ENCODE measurements around the gene TRMT44. TPM values are rescaled to one million over a fixed set of nuclear protein-coding genes. Genes with fewer than 3 reads are reported as not detected.

TRMT44 gene
- total RNA-seq, 1 experiment from 2014 or later, result 15.3 TPM

- intact Hi-C loops (cut with micrococcal nuclease), result no loop called here
- ChIA-PET POLR2A (ENCODE audit: unreplicated experiment) (no interaction called here), CTCF (no interaction called here)
- no TSS peak for BruUV-seq (replicated peaks)
- H3K4me1 ChIP-seq (ENCODE audit: insufficient read depth, low read length), result peaks cover 23% of the 10 kb centered on the region
- no peak overlapping the region for H3K27ac ChIP-seq (ENCODE audit: low read length)
- peak overlapping the region; percentile 84; the same call in 1 of the 2 replicates for H3K9ac ChIP-seq (ENCODE audit: low read length)
- H3K27me3 ChIP-seq (ENCODE audit: low read length), result no peaks in the 10 kb centered on the region
- no peaks in the 10 kb centered on the region for H3K9me3 ChIP-seq (ENCODE audit: low read length)
- H3K4me3 ChIP-seq (ENCODE audit: low read length), result peak overlapping the region; percentile 100
- no peak for ATAC-seq
- no peak overlapping the region for H2AFZ ChIP-seq (ENCODE audit: low read length)
- TF ChIP-seq EZH2 (IDR thresholded peaks at IDR 0.05; ENCODE audit: low read length, unreplicated experiment), result no peak
- TF ChIP-seq, protein P1, sequence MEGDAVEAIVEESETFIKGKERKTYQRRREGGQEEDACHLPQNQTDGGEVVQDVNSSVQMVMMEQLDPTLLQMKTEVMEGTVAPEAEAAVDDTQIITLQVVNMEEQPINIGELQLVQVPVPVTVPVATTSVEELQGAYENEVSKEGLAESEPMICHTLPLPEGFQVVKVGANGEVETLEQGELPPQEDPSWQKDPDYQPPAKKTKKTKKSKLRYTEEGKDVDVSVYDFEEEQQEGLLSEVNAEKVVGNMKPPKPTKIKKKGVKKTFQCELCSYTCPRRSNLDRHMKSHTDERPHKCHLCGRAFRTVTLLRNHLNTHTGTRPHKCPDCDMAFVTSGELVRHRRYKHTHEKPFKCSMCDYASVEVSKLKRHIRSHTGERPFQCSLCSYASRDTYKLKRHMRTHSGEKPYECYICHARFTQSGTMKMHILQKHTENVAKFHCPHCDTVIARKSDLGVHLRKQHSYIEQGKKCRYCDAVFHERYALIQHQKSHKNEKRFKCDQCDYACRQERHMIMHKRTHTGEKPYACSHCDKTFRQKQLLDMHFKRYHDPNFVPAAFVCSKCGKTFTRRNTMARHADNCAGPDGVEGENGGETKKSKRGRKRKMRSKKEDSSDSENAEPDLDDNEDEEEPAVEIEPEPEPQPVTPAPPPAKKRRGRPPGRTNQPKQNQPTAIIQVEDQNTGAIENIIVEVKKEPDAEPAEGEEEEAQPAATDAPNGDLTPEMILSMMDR (conservative IDR thresholded peaks at IDR 0.05; ENCODE audit: low read depth, low read length), result no peak
- no peaks in the 10 kb centered on the region for H3K9me2 ChIP-seq (replicated peaks; ENCODE audit: low read length)
- H3K79me2 ChIP-seq (ENCODE audit: low read length), result peaks cover 72% of the 10 kb centered on the region
- no peak for DNase-seq
- H4K20me1 ChIP-seq (ENCODE audit: low read length), result peaks cover 11% of the 10 kb centered on the region; the same call in 1 of the 2 replicates
- no peaks in the 10 kb centered on the region for H3K36me3 ChIP-seq (ENCODE audit: low read depth, low read length)
- peak overlapping the region; percentile 98 for H3K4me2 ChIP-seq (ENCODE audit: low read length)
- H3F3A ChIP-seq (ENCODE audit: low read length, unreplicated experiment), result no peaks in the 10 kb centered on the region
These were observed 2.2 kb downstream of the TRMT44 start for GRCh38 chr4:8442596-8443358.

GRCh38 chr4:8443801-8444200 lies 3.2 kb downstream of the TRMT44 start:
- peaks cover 69% of the 10 kb centered on the region for H3K79me2 ChIP-seq (ENCODE audit: low read length)
- ChIA-PET POLR2A (ENCODE audit: unreplicated experiment) (no interaction called here), CTCF (no interaction called here)
- no peak for DNase-seq
- no peak overlapping the region for H3K4me3 ChIP-seq (ENCODE audit: low read length)
- H3K4me1 ChIP-seq (ENCODE audit: insufficient read depth, low read length), result peaks cover 21% of the 10 kb centered on the region
- TF ChIP-seq EZH2 (IDR thresholded peaks at IDR 0.05; ENCODE audit: low read length, unreplicated experiment) (no peak), EZH2phosphoT487 (IDR thresholded peaks at IDR 0.05; ENCODE audit: borderline replicate concordance, low read length) (no peak)
- TF ChIP-seq, protein P1 (conservative IDR thresholded peaks at IDR 0.05; ENCODE audit: low read depth, low read length), result no peak
- no peak overlapping the region for H3K9ac ChIP-seq (ENCODE audit: low read length)
- ATAC-seq, result no peak
- no peaks in the 10 kb centered on the region for H3K9me2 ChIP-seq (replicated peaks; ENCODE audit: low read length)
- no peak overlapping the region for H2AFZ ChIP-seq (ENCODE audit: low read length)
- intact Hi-C loops (cut with micrococcal nuclease), result no loop called here
- H3K27ac ChIP-seq (ENCODE audit: low read length), result no peak overlapping the region
- no peaks in the 10 kb centered on the region for H3K9me3 ChIP-seq (ENCODE audit: low read length)
- H4K20me1 ChIP-seq (ENCODE audit: low read length), result peaks cover 11% of the 10 kb centered on the region; the same call in 1 of the 2 replicates
- no TSS peak for BruUV-seq (replicated peaks)
- no peaks in the 10 kb centered on the region for H3F3A ChIP-seq (ENCODE audit: low read length, unreplicated experiment)
- no peaks in the 10 kb centered on the region for H3K36me3 ChIP-seq (ENCODE audit: low read depth, low read length)
- no peaks in the 10 kb centered on the region for H3K27me3 ChIP-seq (ENCODE audit: low read length)
- peak overlapping the region; percentile 98; the same call in 1 of the 2 replicates for H3K4me2 ChIP-seq (ENCODE audit: low read length)

- Histone ChIP-seq H3K79me2 (ENCODE audit: low read length) (peaks cover 50% of the 10 kb centered on the region), H3K9ac (ENCODE audit: low read length) (no peak overlapping the region), H3K27ac (ENCODE audit: low read length) (no peak overlapping the region), H3K27me3 (ENCODE audit: low read length) (no peaks in the 10 kb centered on the region), H3F3A (ENCODE audit: low read length, unreplicated experiment) (no peaks in the 10 kb centered on the region), H3K36me3 (ENCODE audit: low read depth, low read length) (no peaks in the 10 kb centered on the region; the same call in 1 of the 2 replicates), H3K9me2 (replicated peaks; ENCODE audit: low read length) (no peaks in the 10 kb centered on the region), H3K4me1 (ENCODE audit: insufficient read depth, low read length) (peaks cover 10% of the 10 kb centered on the region; the same call in 1 of the 2 replicates), H3K4me3 (ENCODE audit: low read length) (no peak overlapping the region), H4K20me1 (ENCODE audit: low read length) (peaks cover 11% of the 10 kb centered on the region; the same call in 1 of the 2 replicates), H3K4me2 (ENCODE audit: low read length) (no peak overlapping the region), H3K9me3 (ENCODE audit: low read length) (no peaks in the 10 kb centered on the region), H2AFZ (ENCODE audit: low read length) (no peak overlapping the region)
- CTCF ChIA-PET, result no interaction called here
- POLR2A ChIA-PET (ENCODE audit: unreplicated experiment), result no interaction called here
- ATAC-seq (no peak), DNase-seq (no peak)
- no peak for TF ChIP-seq EZH2phosphoT487 (IDR thresholded peaks at IDR 0.05; ENCODE audit: borderline replicate concordance, low read length)
- TF ChIP-seq EZH2 (IDR thresholded peaks at IDR 0.05; ENCODE audit: low read length, unreplicated experiment), result no peak
- TF ChIP-seq, protein P1 (conservative IDR thresholded peaks at IDR 0.05; ENCODE audit: low read depth, low read length), result no peak
- no TSS peak for BruUV-seq (replicated peaks)
- intact Hi-C loops (cut with micrococcal nuclease), result no loop called here
These were observed 5.5 kb downstream of the TRMT44 start for GRCh38 chr4:8446122-8446521.

All from PC-3 (cell line).